ENCODE measurements around the gene NDUFB10. TPM values are rescaled to one million over a fixed set of nuclear protein-coding genes. Genes with fewer than 3 reads are reported as not detected.
A peak's percentile ranks its signal among the peaks of the same experiment; 100 is the strongest.

The NDUFB10 gene
- total RNA-seq, 2 donors from 2014 or later: 583 to 1,046 TPM

DNA sequence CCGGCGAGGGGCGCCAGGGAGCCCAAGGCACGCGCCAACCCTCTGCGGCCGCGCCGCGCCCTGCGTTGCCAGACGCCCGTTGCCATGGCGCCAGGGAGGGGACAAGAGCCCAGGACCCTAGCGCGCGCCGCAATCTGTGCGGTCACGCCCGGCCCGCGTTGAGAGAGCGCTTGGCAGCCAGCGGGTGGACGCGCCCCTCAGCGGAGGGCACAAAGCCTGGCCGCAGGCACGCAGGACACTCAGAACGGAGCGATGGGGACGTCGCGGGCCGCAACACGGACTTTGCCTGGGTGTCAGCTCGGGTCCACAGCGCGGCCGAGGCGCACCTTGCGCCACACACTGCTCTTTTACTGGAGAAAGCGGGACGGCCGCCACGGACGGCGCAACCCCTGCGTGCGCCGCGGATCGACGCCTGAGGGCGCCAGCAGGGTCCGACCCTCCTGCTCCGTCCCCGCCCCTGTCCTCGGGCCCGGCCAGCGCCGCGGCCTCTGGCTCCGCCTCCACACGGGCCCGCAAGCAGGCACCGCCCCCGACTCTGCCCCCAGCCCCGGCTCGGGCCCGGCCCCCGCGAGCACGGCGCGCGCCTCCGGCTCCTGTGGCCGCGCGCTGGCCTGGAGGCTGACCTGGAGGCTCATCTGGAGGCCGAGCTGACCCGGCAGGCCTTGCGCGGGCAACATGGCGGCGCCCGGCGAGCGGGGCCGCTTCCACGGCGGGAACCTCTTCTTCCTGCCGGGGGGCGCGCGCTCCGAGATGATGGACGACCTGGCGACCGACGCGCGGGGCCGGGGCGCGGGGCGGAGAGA is 24.4 kb downstream of the NDUFB10 start, which contains the start of gene GFER:
TSS of gene GFER (plus strand) at position 650 of the 803 bp plus-strand sequence. CDS start at position 676, 26 bp downstream.
- H3K4me3 ChIP-seq: peak within 1 kb of the TSS; percentile 96
- H3K36me3 ChIP-seq: peaks cover 12% of the 10 kb centered on the region
- peaks cover 0 to 42% of the 10 kb centered on the region in 2 donors for H3K4me1 ChIP-seq
- peak; percentile 85 for DNase-seq (ENCODE audit: low spot score)
- H3K27me3 ChIP-seq: peaks cover 8 to 9% of the 10 kb centered on the region in 2 donors
- H3K27ac ChIP-seq: peak within 1 kb of the TSS; percentile 66 to 80
- H3K9me3 ChIP-seq: no peaks in the 10 kb centered on the region
- TF ChIP-seq, protein P1, sequence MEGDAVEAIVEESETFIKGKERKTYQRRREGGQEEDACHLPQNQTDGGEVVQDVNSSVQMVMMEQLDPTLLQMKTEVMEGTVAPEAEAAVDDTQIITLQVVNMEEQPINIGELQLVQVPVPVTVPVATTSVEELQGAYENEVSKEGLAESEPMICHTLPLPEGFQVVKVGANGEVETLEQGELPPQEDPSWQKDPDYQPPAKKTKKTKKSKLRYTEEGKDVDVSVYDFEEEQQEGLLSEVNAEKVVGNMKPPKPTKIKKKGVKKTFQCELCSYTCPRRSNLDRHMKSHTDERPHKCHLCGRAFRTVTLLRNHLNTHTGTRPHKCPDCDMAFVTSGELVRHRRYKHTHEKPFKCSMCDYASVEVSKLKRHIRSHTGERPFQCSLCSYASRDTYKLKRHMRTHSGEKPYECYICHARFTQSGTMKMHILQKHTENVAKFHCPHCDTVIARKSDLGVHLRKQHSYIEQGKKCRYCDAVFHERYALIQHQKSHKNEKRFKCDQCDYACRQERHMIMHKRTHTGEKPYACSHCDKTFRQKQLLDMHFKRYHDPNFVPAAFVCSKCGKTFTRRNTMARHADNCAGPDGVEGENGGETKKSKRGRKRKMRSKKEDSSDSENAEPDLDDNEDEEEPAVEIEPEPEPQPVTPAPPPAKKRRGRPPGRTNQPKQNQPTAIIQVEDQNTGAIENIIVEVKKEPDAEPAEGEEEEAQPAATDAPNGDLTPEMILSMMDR (IDR thresholded peaks at IDR 0.05): peak in 1 of 2 donors; percentile 58

DNA sequence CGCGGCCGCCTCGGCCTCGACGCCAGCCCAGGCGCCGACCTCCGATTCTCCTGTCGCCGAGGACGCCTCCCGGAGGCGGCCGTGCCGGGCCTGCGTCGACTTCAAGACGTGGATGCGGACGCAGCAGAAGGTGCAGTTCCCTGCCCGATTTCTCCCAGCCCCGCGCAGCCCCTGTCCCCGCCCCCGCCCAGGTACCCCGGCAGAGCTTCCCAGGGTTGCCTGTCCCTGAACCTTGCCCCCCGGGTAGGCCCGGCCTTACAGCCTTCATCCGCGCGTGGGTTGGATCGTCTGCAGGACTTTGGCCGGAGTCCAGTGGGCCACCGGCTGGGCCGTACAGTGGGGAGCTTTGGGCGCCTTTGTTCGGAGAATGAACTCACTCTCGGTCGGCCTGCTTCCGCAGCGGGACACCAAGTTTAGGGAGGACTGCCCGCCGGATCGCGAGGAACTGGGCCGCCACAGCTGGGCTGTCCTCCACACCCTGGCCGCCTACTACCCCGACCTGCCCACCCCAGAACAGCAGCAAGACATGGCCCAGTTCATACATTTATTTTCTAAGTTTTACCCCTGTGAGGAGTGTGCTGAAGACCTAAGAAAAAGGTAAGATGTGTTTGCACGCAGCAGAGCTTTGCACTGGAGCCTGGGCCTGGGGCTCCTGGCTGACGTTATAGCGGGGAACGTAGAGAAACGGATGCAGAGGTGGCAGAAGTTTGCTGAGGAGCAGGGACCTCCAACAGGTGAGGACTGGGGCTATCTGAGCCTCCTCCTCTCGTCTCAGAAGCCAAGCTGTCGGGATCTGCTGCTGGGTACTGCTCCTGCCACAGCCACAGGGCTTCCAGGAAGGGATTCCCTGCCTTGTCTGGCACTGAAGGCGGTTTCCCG is 25.2 kb downstream of the NDUFB10 start:
- no peak for DNase-seq (ENCODE audit: low spot score)
- Histone ChIP-seq H3K4me1 (peaks cover 0 to 39% of the 10 kb centered on the region in 2 donors), H3K27me3 (peaks cover 10% of the 10 kb centered on the region in 2 donors), H3K27ac (peak overlapping the region; percentile 66 to 80), H3K9me3 (no peaks in the 10 kb centered on the region), H3K4me3 (peak overlapping the region; percentile 96), H3K36me3 (peaks cover 12% of the 10 kb centered on the region)
- TF ChIP-seq, protein P1 (IDR thresholded peaks at IDR 0.05): no peak

DNA sequence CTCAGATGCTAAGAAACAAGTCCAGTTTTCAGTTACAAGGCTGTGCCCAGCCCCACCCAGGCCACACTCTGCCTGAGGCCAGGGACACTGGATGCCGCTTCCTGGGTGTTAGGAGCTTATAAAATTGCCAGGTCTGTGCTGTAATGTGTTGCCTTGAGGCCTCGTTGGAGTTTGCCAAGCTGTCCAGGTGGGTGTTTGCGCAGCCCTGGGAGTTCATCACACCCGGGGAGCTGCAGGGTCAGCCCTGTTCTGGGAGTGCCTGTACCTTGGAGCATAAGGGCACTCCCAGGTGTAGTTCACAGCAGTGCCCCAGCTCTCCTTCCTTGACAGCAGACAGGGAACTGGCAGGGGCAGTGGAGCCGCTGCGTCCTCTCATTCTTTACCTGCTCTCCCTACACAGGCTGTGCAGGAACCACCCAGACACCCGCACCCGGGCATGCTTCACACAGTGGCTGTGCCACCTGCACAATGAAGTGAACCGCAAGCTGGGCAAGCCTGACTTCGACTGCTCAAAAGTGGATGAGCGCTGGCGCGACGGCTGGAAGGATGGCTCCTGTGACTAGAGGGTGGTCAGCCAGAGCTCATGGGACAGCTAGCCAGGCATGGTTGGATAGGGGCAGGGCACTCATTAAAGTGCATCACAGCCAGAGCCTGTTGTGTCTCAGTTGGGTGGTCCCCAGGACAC is 26.3 kb downstream of the NDUFB10 start:
- H3K9me3 ChIP-seq: no peaks in the 10 kb centered on the region
- H3K36me3 ChIP-seq: peaks cover 12% of the 10 kb centered on the region
- no peak for DNase-seq (ENCODE audit: low spot score)
- H3K27ac ChIP-seq: no peak overlapping the region
- H3K4me3 ChIP-seq: no peak overlapping the region
- H3K4me1 ChIP-seq: peaks cover 0 to 37% of the 10 kb centered on the region in 2 donors
- peaks cover 14 to 17% of the 10 kb centered on the region in 2 donors for H3K27me3 ChIP-seq
- TF ChIP-seq, protein P1 (IDR thresholded peaks at IDR 0.05): no peak

DNA sequence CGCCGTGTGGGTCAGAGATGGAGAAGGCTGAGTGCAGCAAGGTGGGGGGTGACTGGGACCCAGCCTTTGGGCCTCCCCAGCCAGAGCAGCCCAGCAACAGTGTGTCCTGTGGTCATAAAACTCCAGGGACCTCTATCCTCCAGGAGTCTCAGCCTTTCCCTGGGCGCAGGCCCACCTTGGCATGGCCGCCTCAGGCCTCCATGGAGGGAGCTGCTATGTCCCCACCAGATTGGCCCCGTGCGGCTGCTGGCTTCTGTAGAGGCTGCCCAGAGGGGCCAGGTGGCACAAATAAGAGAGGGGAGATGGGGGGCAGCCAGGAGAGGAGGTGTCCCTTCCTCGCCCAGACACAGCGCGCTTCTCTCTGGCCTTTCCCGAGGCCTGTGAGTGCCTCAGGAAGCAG is 27.9 kb downstream of the NDUFB10 start:
- no peak overlapping the region for H3K27ac ChIP-seq
- H3K4me1 ChIP-seq: peaks cover 0 to 50% of the 10 kb centered on the region in 2 donors
- no peak for DNase-seq (ENCODE audit: low spot score)
- peaks cover 12% of the 10 kb centered on the region for H3K36me3 ChIP-seq
- H3K9me3 ChIP-seq: no peaks in the 10 kb centered on the region
- TF ChIP-seq, protein P1 (IDR thresholded peaks at IDR 0.05): no peak
- peaks cover 16 to 26% of the 10 kb centered on the region in 2 donors for H3K27me3 ChIP-seq
- no peak overlapping the region for H3K4me3 ChIP-seq

Data from right atrium auricular region (tissue), 2 donors.